SW480 (cell line): Measurements from ENCODE around the gene GALNT15.

Experiments used
- DNase-seq: peaks from one replicate; pipeline ENCODE4 v3.0.0-alpha.2; 2016; ENCODE audit warnings: low spot score

Gene GALNT15

GRCh38 chr3:16151109-16151508 lies 23.4 kb upstream of the GALNT15 start:
- no peak for DNase-seq

- DNase-seq, result no peak
These were observed 6.3 kb upstream of the GALNT15 start for GRCh38 chr3:16168211-16168610.

DNA sequence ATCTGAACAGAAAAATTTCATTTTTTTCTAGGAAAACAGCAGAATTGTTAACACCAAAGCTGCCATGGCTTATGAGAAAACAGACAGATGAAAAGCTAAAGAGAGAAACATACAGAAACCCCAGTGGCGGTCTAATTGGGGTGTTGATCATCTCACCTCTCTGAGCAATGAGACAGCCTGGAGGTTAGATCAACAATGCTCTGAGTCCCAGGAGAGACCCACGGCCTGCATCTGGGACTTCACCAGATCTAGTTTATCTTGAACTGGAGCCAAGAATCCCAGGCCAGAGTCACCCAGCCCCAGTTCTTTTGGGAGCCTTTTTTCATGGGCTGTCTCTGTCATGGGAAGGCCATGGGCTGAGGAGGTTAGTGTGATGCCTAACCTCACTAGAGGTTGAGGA lies 3.5 kb upstream of the GALNT15 start:
- no peak for DNase-seq

GRCh38 chr3:16171825-16172224 lies 2.7 kb upstream of the GALNT15 start:
- DNase-seq, result no peak

DNA sequence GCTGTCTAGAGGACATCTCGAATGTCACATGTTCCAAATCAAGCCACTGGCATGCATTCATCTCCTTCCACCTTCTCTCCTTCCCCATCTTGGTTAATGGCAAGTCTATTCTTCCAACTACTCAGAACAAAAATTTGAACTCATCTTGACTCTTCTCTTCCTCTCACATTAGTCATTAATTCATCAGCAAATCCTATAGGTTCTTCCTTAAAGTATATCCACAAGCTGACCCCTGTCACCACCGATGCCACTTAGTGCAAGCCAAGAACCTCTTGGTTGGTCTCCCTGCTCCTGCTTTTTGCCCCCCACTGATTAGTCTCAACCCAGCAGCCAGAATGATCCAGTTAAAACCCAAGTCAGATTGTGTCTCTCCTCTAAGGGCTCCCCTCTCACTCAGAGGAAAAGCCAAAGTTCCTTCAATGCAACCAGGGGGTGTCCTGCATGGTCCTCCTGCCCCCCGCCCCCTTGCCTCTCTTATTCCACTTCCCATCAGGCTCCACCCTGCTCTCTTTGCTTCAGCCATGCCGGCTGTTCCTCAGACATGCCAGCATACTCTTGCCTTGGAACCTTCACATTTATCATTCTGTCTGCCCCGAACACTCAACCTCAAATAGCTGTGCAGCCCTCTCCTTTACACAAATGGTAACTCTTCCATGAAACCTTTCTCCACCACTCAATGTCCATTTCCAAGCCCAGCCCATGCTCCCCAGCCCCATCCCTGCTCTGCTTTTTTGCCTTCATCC lies 1.0 kb upstream of the GALNT15 start:
- DNase-seq, result no peak

- DNase-seq, result no peak
These were observed 489 bp upstream of the GALNT15 start for GRCh38 chr3:16174026-16174355.

DNA sequence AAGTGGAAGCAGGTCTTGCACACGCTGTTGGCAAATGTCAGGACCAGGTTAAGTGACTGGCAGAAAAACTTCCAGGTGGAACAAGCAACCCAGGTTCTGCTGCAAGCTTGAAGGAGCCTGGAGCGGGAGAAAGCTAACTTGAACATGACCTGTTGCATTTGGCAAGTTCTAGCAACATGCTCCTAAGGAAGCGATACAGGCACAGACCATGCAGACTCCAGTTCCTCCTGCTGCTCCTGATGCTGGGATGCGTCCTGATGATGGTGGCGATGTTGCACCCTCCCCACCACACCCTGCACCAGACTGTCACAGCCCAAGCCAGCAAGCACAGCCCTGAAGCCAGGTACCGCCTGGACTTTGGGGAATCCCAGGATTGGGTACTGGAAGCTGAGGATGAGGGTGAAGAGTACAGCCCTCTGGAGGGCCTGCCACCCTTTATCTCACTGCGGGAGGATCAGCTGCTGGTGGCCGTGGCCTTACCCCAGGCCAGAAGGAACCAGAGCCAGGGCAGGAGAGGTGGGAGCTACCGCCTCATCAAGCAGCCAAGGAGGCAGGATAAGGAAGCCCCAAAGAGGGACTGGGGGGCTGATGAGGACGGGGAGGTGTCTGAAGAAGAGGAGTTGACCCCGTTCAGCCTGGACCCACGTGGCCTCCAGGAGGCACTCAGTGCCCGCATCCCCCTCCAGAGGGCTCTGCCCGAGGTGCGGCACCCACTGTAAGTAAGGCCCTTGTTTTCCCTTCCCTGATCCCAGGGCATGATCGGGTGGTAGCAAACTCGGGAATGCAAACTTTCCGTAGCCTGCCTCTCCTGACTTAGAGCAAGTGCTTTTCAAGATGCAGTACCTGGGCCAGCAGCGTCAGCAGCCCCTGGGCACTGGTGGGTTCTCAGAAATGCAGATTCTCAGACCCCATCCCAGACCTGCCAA lies 759 bp downstream of the GALNT15 start:
- no peak for DNase-seq

DNA sequence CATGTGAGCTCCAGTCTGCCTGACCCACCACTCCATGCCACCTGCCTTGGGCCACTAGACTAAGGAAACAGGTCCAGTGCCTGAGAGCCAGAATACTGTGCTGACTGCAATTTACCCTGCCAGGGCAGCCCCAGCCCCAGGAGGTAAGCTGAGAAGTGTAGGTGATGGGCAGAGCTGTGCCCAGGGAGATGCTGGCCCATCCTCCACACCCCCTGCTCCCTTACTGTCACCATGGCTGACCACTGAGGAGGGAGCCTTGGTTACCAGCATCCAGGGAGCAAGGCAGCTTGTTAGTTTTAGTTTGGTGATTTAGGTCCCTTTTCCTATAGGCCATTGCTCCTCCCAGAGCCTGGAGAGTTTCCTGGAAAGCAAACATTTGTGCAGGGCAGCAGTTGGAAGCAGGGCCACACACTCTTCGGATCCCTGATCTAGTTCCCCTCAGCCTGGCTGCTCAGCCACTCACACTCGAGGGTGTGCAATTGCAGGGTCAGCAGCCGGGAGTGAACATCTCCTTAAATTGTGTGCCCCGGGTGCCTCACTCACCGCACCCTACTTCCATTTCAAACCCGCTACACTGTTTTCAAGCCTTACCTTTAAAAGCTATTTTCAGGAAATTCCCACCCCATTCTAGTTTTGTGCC lies 2.0 kb downstream of the GALNT15 start:
- no peak for DNase-seq

DNA sequence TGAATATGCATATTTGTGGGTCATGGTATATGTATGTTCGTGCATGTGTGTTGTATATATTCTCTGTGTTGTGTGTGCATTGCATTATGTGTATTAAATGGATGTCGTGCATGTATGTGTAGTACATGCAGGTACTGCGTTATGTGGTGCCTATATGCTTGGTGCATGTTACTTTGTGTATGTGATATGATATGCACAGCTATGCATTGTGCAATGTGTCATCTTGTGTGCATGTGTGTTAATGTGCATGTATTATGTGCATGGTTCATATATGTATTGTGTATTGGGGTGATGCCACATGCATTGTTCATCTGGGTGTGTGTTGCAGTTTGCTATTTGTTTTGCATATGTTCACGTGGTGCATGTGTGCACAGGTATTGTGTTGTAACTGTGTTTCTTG lies 2.9 kb downstream of the GALNT15 start:
- DNase-seq, result no peak

GRCh38 chr3:16177962-16178627 lies 3.6 kb downstream of the GALNT15 start:
- DNase-seq, result peak; percentile 31

DNA sequence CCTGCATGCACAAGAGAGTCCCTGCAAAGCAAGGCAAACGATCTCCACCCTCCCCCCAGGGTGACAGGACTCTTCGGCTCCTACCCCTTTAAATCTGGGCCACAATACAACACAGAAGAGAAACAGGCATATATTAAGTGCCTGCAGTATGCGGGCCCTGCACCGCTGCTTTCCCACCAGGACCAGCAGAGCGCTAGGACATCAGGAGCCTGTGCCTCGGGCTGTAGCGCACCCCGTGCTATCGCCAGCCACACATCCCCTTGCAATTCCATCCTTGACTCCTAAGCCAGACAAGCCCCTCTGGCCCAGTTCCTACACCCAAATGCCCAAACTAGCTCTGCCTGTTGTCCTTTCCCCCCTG lies 4.1 kb downstream of the GALNT15 start:
- no peak for DNase-seq

- no peak for DNase-seq
These were observed 4.8 kb downstream of the GALNT15 start for GRCh38 chr3:16179261-16179660.

DNA sequence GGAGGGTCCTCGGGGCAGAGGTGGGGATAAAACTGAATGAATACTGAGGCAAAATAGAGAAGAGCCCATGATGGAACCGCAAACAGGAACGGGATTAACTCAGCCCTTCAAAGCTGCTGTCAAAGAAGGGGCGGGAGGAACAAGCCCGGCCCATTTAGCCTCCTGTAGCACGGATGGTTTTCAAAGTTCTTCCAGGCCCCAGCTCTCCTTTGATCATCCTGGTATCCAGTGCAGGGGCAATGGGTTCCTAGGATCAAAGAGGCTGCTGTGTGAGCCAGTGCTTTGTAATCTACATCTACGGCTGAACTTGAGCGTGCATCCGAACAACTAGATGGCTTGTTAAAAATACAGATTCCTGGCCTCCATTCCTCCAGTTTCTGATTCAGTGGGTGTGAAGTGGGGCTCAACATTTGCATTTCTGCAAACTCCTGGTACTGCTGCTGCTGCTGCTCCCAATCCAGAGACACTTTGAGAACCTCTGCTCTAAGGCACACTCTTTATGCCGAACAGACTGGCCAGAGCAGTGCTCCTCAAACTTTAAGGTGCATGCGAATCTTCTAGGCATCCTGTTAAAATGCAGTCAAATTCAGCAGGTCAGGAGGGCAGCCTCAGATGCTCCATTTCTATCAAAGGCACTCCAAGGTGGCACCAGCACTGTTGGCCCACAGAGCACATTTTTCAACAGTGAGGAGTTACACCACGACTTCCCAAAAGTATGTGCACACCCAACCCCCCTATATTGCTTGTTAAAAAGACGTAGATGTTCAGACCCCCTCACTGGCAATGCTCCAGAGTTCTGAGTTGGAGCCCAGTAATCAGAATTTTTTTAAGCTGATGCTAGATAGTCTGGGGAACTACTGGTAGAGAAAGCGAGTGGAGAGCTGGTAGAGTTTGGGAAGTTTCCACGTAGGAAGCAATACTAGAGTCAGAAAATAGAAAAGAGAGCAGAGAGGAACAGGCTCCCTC lies 5.6 kb downstream of the GALNT15 start:
- peak; percentile 53 for DNase-seq

DNA sequence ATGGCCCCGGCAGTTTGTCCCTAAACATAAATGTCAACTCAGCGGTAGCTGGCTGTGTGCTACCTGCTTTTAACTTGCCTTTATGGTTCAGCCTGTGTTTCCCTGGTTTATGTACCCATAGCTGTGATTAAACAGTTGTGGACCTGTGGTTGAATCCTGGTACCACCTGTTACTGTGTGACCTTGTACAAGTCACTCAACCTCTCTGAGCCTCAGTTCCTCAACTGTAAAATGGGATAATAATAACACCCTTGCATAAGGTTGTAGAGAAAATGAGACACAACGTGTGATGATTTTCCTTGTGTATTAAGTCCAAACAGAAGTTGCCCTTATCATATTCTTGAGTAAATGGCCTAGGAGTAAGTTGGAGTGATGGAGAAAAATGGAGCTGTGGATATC lies 6.3 kb downstream of the GALNT15 start:
- DNase-seq, result no peak

GRCh38 chr3:16181361-16181760 lies 6.9 kb downstream of the GALNT15 start:
- DNase-seq, result no peak

DNA sequence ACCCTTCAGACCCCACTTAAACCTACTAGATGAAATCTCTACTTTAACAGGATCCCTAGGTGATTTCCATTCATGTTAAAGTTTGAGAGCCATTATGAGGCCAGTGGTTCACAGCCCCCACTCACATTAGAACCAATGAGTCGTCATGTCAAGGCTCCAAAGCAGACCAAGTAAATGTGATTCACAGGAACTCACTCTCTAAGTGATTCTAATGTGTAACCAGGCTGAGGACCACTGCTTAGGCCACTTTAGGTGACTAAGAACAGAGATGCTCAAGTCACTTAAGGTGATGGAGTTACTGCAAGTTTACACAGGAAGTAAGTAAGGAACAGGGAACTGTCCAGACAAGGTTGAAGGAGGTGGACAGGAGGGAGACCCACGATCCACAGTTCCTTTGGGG lies 7.7 kb downstream of the GALNT15 start:
- DNase-seq, result no peak

DNA sequence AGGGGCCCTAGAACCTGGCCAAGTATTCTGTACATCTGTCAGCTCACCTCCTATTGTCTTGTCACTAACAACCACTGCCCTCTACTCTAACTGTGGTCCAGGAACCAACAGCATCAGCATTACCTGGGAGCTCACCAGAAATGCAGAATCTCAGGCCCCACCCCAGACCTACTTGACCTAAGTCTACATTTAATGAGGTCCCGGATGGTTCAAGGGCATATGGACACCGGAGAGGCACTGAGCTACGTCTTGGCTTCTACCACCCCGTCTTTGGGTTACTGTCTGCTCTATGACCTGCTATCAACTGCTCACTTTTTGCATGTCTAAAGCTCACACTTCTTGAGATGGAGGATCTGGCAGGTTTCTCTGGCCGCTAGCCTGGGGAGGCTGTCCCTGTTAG lies 8.1 kb downstream of the GALNT15 start:
- DNase-seq, result no peak

GRCh38 chr3:16183082-16183481 lies 8.6 kb downstream of the GALNT15 start:
- DNase-seq, result no peak

DNA sequence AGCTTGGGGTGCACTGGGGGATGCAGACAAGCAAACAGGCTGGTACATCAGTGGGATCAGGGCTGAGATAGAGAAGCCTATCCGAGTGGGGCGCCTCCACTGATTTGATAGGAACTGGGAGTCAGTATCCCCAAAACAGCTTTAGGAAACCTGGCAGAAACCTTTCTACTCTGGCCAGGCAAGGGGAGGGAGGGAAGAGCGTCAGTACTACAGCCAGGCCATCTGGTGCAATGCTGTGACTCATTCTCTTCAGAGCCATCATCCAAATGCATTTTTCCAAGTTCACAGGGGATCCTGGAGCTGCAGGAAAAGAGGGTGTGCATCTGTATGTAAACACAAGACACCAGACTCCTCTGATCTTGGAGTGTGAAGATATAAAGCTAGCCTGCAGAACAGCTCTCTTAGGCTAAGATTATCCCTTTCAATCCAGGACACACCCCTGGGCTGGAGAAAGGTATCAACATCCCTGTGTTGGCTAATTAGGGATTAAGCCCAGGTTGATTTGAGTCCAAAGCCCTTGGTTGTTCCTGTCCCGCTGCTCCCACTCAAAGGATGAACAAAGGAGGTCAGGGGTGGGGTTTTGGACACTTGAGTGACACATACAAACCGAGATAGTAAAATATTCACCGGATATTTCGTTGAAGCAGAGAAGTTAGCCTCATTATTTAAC lies 9.3 kb downstream of the GALNT15 start:
- DNase-seq, result no peak

GRCh38 chr3:16186086-16186485 lies 11.6 kb downstream of the GALNT15 start:
- no peak for DNase-seq

GRCh38 chr3:16186565-16186964 lies 12.1 kb downstream of the GALNT15 start:
- DNase-seq, result no peak
